ENCODE results near the gene FLNB.
A peak's percentile ranks its signal among the peaks of the same experiment; 100 is the strongest.

Gene FLNB

GRCh38 chr3:58021072-58021959 is 13.1 kb downstream of the FLNB start:
- H3K27ac ChIP-seq, result peak overlapping the region; percentile 88
- TF ChIP-seq CTCF (conservative IDR thresholded peaks at IDR 0.05) (no peak), ZFX (IDR thresholded peaks at IDR 0.05) (no peak)

GRCh38 chr3:58021962-58022361 is 13.7 kb downstream of the FLNB start:
- TF ChIP-seq CTCF (conservative IDR thresholded peaks at IDR 0.05) (no peak), ZFX (IDR thresholded peaks at IDR 0.05) (no peak)

GRCh38 chr3:58022490-58022889 is 14.3 kb downstream of the FLNB start:
- H3K27ac ChIP-seq, result peak overlapping the region; percentile 77
- TF ChIP-seq ZFX (IDR thresholded peaks at IDR 0.05) (no peak), CTCF (conservative IDR thresholded peaks at IDR 0.05) (no peak)

More at GRCh38 chr3:58021962-58022361, 13.7 kb downstream of the FLNB start:
- peak overlapping the region; percentile 88 for H3K27ac ChIP-seq

GRCh38 chr3:58023531-58023930 is 15.3 kb downstream of the FLNB start:
- peak overlapping the region; percentile 96 for H3K27ac ChIP-seq
- TF ChIP-seq ZFX (IDR thresholded peaks at IDR 0.05) (no peak), CTCF (conservative IDR thresholded peaks at IDR 0.05) (no peak)

GRCh38 chr3:58025406-58025805 is 17.2 kb downstream of the FLNB start:
- peak overlapping the region; percentile 96 for H3K27ac ChIP-seq
- TF ChIP-seq ZFX (IDR thresholded peaks at IDR 0.05), result no peak
- TF ChIP-seq CTCF (conservative IDR thresholded peaks at IDR 0.05), result no peak

- peak overlapping the region; percentile 96 for H3K27ac ChIP-seq
- no peak for TF ChIP-seq ZFX (IDR thresholded peaks at IDR 0.05)
- TF ChIP-seq CTCF (conservative IDR thresholded peaks at IDR 0.05), result no peak
These were observed 17.8 kb downstream of the FLNB start for GRCh38 chr3:58025837-58026569.

- TF ChIP-seq ZFX (IDR thresholded peaks at IDR 0.05), result no peak
- TF ChIP-seq CTCF (conservative IDR thresholded peaks at IDR 0.05), result no peak
- H3K27ac ChIP-seq, result peak overlapping the region; percentile 96
These were observed 18.4 kb downstream of the FLNB start for GRCh38 chr3:58026598-58026997.
